ENCODE data around the gene REX1BD. TPM values are rescaled to one million over a fixed set of nuclear protein-coding genes. Genes with fewer than 3 reads are reported as not detected.

REX1BD gene
- total RNA-seq, 1 experiment from 2014 or later: 44.8 TPM

DNA sequence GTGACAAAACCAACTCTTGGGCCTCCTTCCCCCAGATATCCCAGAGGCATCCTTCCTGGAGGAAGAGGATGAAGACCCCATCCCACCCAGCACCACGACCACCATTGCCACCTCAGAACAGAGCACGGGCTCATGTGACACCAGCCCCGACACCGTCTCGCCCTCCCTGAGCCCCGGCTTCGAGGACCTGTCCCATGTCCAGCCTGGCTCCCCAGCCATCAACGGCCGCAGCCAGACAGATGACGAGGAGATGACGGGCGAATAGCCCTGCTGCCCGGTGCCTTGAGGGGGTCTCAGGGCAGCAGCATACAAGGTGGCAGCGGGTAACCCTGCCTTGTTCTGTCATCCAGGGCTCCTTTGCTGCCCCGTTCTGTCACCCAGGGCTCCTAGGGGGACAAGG, 20.2 kb upstream of the REX1BD start:
- Histone ChIP-seq H3K4me2 (no peak overlapping the region), H2AFZ (no peak overlapping the region), H3F3A (ENCODE audit: insufficient read depth, low read depth) (peaks cover 34% of the 10 kb centered on the region), H3K9me2 (ENCODE audit: insufficient read depth) (no peaks in the 10 kb centered on the region), H3K79me2 (ENCODE audit: low read depth) (peaks cover 17% of the 10 kb centered on the region), H4K20me1 (ENCODE audit: insufficient read depth) (peaks cover 17% of the 10 kb centered on the region), H3K36me3 (ENCODE audit: low read depth) (peaks cover 23% of the 10 kb centered on the region), H3K4me3 (no peak overlapping the region), H3K4me1 (replicated peaks; ENCODE audit: insufficient read depth) (peaks cover 15% of the 10 kb centered on the region), H3K27ac (no peak overlapping the region), H3K9me3 (ENCODE audit: insufficient read depth, low read depth) (no peaks in the 10 kb centered on the region), H3K27me3 (ENCODE audit: insufficient read depth, low read depth) (no peaks in the 10 kb centered on the region)
- ChIA-PET CTCF (no interaction called here), POLR2A (ENCODE audit: unreplicated experiment) (no interaction called here)
- DNase-seq: no peak
- no TSS peak for BruUV-seq (replicated peaks)
- intact Hi-C loops (cut with micrococcal nuclease; ENCODE audit: unreplicated experiment): no loop called here
- TF ChIP-seq EZH2 (IDR thresholded peaks at IDR 0.05; ENCODE audit: low read depth): no peak
- TF ChIP-seq, protein P1, sequence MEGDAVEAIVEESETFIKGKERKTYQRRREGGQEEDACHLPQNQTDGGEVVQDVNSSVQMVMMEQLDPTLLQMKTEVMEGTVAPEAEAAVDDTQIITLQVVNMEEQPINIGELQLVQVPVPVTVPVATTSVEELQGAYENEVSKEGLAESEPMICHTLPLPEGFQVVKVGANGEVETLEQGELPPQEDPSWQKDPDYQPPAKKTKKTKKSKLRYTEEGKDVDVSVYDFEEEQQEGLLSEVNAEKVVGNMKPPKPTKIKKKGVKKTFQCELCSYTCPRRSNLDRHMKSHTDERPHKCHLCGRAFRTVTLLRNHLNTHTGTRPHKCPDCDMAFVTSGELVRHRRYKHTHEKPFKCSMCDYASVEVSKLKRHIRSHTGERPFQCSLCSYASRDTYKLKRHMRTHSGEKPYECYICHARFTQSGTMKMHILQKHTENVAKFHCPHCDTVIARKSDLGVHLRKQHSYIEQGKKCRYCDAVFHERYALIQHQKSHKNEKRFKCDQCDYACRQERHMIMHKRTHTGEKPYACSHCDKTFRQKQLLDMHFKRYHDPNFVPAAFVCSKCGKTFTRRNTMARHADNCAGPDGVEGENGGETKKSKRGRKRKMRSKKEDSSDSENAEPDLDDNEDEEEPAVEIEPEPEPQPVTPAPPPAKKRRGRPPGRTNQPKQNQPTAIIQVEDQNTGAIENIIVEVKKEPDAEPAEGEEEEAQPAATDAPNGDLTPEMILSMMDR (conservative IDR thresholded peaks at IDR 0.05): no peak

DNA sequence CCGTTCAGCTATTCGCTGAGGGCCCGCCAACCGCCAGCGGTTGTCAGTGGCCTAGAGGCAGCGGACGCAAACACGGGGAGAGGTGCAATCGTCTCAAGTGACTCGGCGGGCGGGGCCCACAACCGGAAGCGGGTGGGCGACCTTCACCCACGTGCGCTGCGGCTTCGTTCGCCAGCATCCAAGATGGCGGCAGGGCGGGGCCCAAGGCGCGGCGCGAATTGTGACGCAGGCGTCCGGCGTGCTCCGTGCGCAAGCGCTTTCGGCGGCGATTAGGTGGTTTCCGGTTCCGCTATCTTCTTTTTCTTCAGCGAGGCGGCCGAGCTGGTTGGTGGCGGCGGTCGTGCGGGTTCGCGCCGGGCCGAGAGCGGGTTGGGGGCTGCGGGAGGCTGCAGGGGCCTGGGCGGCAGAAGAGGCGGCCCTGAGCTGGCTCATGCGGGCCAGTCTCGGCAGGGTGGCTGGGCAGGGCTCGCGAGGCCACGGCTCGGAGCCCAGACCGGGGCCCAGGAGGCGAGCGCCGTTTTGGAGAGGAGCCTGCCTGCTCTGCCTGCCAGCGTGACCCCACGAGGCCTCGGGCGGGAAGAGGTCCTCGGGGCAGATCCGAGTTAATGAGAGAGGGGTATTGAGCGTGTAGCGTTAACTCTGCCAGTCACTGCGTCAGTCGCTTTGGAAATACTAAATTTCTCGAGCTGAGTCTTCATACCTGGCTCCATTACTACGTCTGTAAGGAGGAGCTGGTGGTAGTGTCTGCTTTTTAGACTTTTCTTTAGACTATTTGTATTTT, 16.8 kb upstream of the REX1BD start, which contains the start of gene UBA52:
Gene UBA52, plus strand, starts transcription at position 294 of the 781 bp plus-strand sequence. CDS start 1,444 bp downstream, outside the sequence.
- Histone ChIP-seq H3K79me2 (ENCODE audit: low read depth) (peaks cover 36% of the 10 kb centered on the region), H2AFZ (peak within 1 kb of the TSS; percentile 84), H3K27ac (peak within 1 kb of the TSS; percentile 74), H4K20me1 (ENCODE audit: insufficient read depth) (peaks cover 41% of the 10 kb centered on the region), H3K9me2 (ENCODE audit: insufficient read depth) (no peaks in the 10 kb centered on the region), H3K36me3 (ENCODE audit: low read depth) (peaks cover 33% of the 10 kb centered on the region), H3K27me3 (ENCODE audit: insufficient read depth, low read depth) (no peaks in the 10 kb centered on the region), H3K4me1 (replicated peaks; ENCODE audit: insufficient read depth) (peaks cover 18% of the 10 kb centered on the region), H3K9me3 (ENCODE audit: insufficient read depth, low read depth) (no peaks in the 10 kb centered on the region), H3K4me2 (peak within 1 kb of the TSS; percentile 100), H3F3A (ENCODE audit: insufficient read depth, low read depth) (peaks cover 66% of the 10 kb centered on the region), H3K4me3 (peak within 1 kb of the TSS; percentile 91)
- DNase-seq: peak; percentile 95 to 99
- intact Hi-C loops (cut with micrococcal nuclease; ENCODE audit: unreplicated experiment): loop anchor here (1.0 to 10.0 kb wide), 2 partner anchors 49 to 343 kb away; partner anchors contain the start of genes COPE, DDX49 and ELL
- CTCF ChIA-PET: interaction anchor here (0.6 to 0.8 kb wide), 6 partner anchors 14 to 618 kb away, joined by 3 to 16 read pairs (median 4); partner anchors contain the start of gene KXD1
- BruUV-seq (replicated peaks): no TSS peak
- POLR2A ChIA-PET (ENCODE audit: unreplicated experiment): interaction anchor here (0.5 to 1.0 kb wide), 10 partner anchors 13 to 397 kb away, joined by 3 to 8 read pairs (median 4); partner anchors contain the start of gene FKBP8
- no peak for TF ChIP-seq EZH2 (IDR thresholded peaks at IDR 0.05; ENCODE audit: low read depth)
- TF ChIP-seq, protein P1 (conservative IDR thresholded peaks at IDR 0.05): no peak

DNA sequence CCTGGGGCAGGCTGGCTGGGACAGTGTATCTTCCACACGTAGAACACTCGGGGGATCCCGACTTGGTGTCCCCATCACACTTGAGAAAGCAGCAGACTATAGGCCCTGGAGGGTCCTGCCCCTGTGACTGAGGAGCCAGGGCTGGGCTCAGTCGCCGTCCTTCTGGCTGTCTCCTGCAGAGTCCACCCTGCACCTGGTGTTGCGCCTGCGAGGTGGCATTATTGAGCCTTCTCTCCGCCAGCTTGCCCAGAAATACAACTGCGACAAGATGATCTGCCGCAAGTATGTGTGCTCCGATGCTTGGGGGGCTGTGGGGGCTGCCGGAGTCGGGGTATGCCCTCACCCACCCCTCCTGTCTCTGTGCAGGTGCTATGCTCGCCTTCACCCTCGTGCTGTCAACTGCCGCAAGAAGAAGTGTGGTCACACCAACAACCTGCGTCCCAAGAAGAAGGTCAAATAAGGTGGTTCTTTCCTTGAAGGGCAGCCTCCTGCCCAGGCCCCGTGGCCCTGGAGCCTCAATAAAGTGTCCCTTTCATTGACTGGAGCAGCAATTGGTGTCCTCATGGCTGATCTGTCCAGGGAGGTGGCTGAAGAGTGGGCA, 13.8 kb upstream of the REX1BD start:
- Histone ChIP-seq H3K4me1 (replicated peaks; ENCODE audit: insufficient read depth) (peaks cover 18% of the 10 kb centered on the region), H4K20me1 (ENCODE audit: insufficient read depth) (peaks cover 41% of the 10 kb centered on the region), H3K27me3 (ENCODE audit: insufficient read depth, low read depth) (no peaks in the 10 kb centered on the region), H3K27ac (no peak overlapping the region), H2AFZ (no peak overlapping the region), H3K36me3 (ENCODE audit: low read depth) (peaks cover 29% of the 10 kb centered on the region), H3K4me2 (no peak overlapping the region), H3F3A (ENCODE audit: insufficient read depth, low read depth) (peaks cover 90% of the 10 kb centered on the region), H3K4me3 (no peak overlapping the region), H3K79me2 (ENCODE audit: low read depth) (peaks cover 36% of the 10 kb centered on the region), H3K9me2 (ENCODE audit: insufficient read depth) (no peaks in the 10 kb centered on the region), H3K9me3 (ENCODE audit: insufficient read depth, low read depth) (no peaks in the 10 kb centered on the region)
- TF ChIP-seq, protein P1 (conservative IDR thresholded peaks at IDR 0.05): no peak
- TF ChIP-seq EZH2 (IDR thresholded peaks at IDR 0.05; ENCODE audit: low read depth): no peak
- ChIA-PET CTCF (no interaction called here), POLR2A (ENCODE audit: unreplicated experiment) (no interaction called here)
- BruUV-seq (replicated peaks): no TSS peak
- no peak for DNase-seq
- intact Hi-C loops (cut with micrococcal nuclease; ENCODE audit: unreplicated experiment): loop anchor here (10.0 kb wide), 1 partner anchor 340 kb away; the partner anchor contains the start of genes COPE and DDX49
